Left lung (tissue), 10 donors: ENCODE results near the gene SMCO2. TPM values are rescaled to one million over a fixed set of nuclear protein-coding genes. Genes with fewer than 3 reads are reported as not detected.
A peak's percentile ranks its signal among the peaks of the same experiment; 100 is the strongest.

Experiments
- ATAC-seq: fragments of 200-7000 bp; cut with Tn5 transposase; one replicate; pipeline ENCODE4 v1.9.1; 2020; ENCODE audit warnings: moderate library complexity
- DNase-seq, 4 donors: peaks; one replicate each; pipeline ENCODE4 v3.0.0-alpha.2; 2013 to 2020
- H3K27ac ChIP-seq, 2 donors: fragments of 200-600 bp; sonication (generic) in 1 of 2; one replicate each; pipeline versions ENCODE4 v1.5.0 to v1.8.0; 2020 to 2021
- H3K27me3 ChIP-seq, 2 donors: fragments of 200-600 bp; sonication (generic) in 1 of 2; one replicate each; pipeline versions ENCODE4 v1.5.0 to v1.8.0; 2020 to 2021
- H3K36me3 ChIP-seq, 2 donors: fragments of 200-600 bp; sonication (generic) in 1 of 2; one replicate each; pipeline versions ENCODE4 v1.5.0 to v1.8.0; 2020 to 2021
- H3K4me1 ChIP-seq, 2 donors: fragments of 200-600 bp; one replicate each; pipeline ENCODE4 v1.8.0; 2021
- H3K4me3 ChIP-seq, 2 donors: fragments of 200-600 bp; sonication (generic) in 1 of 2; one replicate each; pipeline versions ENCODE4 v1.5.0 to v1.8.0; 2020 to 2021; ENCODE audit warnings: mild to moderate bottlenecking in 1 of 2
- H3K9me3 ChIP-seq, 2 donors: fragments of 200-600 bp; sonication (generic) in 1 of 2; one replicate each; pipeline versions ENCODE4 v1.5.0 to v1.8.0; 2020 to 2021
- intact Hi-C, 2 donors: fragments of 100-400 bp; cut with DNase I; formaldehyde crosslinking; loops; one replicate each; pipeline versions ENCODE4 v1.11.2 to v1.14.2; 2022
- polyA plus RNA-seq, 6 donors: library from polyadenylated mRNA; unstranded; fragments of 120-200 nt; gene quantifications; one replicate each; pipeline ENCODE4 v1.2.1, GENCODE V29; 2013; ENCODE audit not compliant: insufficient read length in 6 of 6
- total RNA-seq, 2 donors: library from RNA; stranded (reverse); fragmentation: NEBNext Ultra II Directional; extraction: Animal tissue kit (Norgen Biotek cat#: 25700); gene quantifications; one replicate each; pipeline ENCODE4 v1.2.1, GENCODE V29; 2021
- TF ChIP-seq, protein P1 (sequence below), 2 donors: fragments of 200-600 bp; sonication (generic) in 1 of 2; IDR thresholded peaks; one replicate each; pipeline versions ENCODE4 v1.5.0 to v1.8.0; 2021; ENCODE audit warnings: antibody characterized with exemption in 2 of 2
- donor health status: DM: no; HTN: yes; CAD: no.
- donor health status: DM: no; HTN: no; CAD: no.

Gene SMCO2
- total and polyA plus RNA-seq, 8 donors = 0.17 to 0.60 (median 0.27) TPM; not detected in 2

DNA sequence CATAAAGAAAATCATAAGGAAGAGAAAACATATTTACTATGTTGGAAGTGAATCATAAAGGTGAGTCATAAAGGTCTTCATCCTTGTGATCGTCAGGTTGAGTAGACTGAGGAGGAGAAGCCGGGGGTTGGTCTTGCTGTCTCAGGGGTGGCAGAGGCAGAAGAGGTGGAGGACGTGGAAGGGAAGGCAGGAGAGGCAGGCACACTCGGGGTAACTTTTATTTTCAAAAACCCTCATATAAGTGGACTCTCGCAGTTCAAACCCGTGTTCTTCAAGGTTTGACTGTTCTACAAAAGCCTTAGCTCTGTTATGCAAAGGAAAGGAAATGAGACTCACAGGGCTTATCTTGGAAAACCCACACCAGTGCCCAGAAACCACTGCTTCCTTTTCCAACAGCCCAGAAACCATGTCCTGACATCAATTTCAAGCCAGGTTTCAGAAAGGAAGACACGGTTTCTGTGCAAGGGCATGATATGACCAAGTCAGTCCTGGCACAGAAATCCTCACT lies 14.0 kb downstream of the SMCO2 start:
- DNase-seq (no peak), ATAC-seq (no peak)
- H3K4me1 ChIP-seq = peaks cover 0 to 12% of the 10 kb centered on the region in 2 donors
- no peaks in the 10 kb centered on the region for H3K27me3 ChIP-seq
- H3K4me3 ChIP-seq = no peak overlapping the region
- no peaks in the 10 kb centered on the region for H3K36me3 ChIP-seq
- no peak overlapping the region for H3K27ac ChIP-seq
- intact Hi-C loops = no loop called here
- no peaks in the 10 kb centered on the region for H3K9me3 ChIP-seq
- TF ChIP-seq, protein P1, sequence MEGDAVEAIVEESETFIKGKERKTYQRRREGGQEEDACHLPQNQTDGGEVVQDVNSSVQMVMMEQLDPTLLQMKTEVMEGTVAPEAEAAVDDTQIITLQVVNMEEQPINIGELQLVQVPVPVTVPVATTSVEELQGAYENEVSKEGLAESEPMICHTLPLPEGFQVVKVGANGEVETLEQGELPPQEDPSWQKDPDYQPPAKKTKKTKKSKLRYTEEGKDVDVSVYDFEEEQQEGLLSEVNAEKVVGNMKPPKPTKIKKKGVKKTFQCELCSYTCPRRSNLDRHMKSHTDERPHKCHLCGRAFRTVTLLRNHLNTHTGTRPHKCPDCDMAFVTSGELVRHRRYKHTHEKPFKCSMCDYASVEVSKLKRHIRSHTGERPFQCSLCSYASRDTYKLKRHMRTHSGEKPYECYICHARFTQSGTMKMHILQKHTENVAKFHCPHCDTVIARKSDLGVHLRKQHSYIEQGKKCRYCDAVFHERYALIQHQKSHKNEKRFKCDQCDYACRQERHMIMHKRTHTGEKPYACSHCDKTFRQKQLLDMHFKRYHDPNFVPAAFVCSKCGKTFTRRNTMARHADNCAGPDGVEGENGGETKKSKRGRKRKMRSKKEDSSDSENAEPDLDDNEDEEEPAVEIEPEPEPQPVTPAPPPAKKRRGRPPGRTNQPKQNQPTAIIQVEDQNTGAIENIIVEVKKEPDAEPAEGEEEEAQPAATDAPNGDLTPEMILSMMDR (IDR thresholded peaks at IDR 0.05) = no peak

DNA sequence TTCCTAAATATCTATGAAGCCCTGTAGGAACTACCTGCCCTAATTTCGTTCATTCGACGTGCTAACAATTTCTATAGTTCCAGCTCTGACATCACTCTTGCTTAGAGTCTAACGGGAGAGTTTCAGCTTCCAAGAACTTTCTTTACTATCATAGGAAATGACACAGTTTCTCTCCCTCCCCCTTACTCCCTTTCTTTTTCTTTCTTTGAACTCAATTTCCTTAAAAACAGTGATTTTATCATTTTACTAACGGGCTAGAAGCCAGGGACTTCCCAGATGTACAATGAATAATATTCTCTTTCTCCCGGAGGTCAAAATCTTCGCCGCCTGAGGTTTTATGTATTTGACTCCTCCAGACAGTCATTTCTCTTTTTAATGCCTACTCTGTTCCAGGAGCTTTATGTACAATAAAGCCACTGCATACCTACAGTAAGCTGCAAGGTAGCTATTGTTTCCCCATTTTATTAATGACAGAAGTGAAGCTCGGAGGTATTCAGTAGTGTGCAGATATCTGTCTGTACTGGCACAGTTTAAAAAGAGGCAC lies 15.7 kb downstream of the SMCO2 start:
- no peak overlapping the region for H3K4me3 ChIP-seq
- no peaks in the 10 kb centered on the region for H3K27me3 ChIP-seq
- H3K36me3 ChIP-seq = no peaks in the 10 kb centered on the region
- peak overlapping the region in 1 of 2 donors; percentile 39 for H3K27ac ChIP-seq
- DNase-seq (no peak), ATAC-seq (peak; percentile 16)
- H3K4me1 ChIP-seq = peaks cover 0 to 12% of the 10 kb centered on the region in 2 donors
- intact Hi-C loops = no loop called here
- H3K9me3 ChIP-seq = no peaks in the 10 kb centered on the region
- TF ChIP-seq, protein P1 (IDR thresholded peaks at IDR 0.05) = no peak

- no peak for DNase-seq
- ATAC-seq = no peak
- Histone ChIP-seq H3K27ac (peak overlapping the region in 1 of 2 donors; percentile 39), H3K27me3 (no peaks in the 10 kb centered on the region), H3K4me1 (peaks cover 0 to 12% of the 10 kb centered on the region in 2 donors), H3K4me3 (no peak overlapping the region), H3K36me3 (no peaks in the 10 kb centered on the region), H3K9me3 (no peaks in the 10 kb centered on the region)
- intact Hi-C loops = no loop called here
- TF ChIP-seq, protein P1 (IDR thresholded peaks at IDR 0.05) = no peak
Observed at GRCh38 chr12:27462851-27463250, 16.3 kb downstream of the SMCO2 start.

DNA sequence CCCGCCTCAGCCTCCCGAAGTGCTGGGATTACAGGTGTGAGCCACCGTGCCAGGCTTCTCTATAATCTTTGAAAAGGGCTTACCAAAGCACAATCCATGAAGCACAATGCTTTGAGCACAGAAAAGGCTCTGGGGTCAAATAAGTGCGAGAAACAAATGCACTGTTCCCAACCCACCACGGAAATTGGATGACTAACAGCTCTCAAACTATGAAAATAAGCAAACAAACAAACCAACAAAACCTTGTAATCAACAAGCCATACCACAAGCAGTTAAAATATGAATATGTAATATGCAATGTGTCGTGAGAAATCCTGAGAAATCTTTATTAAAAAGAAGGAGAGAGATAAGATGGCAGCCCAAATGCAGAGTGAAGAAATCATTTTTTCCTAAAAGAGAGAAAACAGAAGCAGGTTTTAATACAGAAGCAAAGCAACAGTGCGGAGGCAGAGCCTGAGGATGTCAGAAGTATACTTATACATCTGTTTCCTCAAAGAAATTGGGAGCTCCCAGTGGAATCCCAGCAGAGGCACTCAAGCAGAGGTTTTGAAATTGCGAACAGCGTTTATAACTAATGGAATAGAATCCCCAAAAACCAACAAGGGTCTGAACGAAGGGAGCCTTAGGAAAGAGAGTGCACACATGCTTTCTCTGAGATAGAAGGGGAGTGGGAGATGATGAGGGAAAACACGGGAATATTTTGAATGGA lies 17.1 kb downstream of the SMCO2 start:
- no peak for DNase-seq
- H3K27ac ChIP-seq = no peak overlapping the region
- intact Hi-C loops = no loop called here
- no peaks in the 10 kb centered on the region for H3K9me3 ChIP-seq
- H3K36me3 ChIP-seq = no peaks in the 10 kb centered on the region
- H3K27me3 ChIP-seq = no peaks in the 10 kb centered on the region
- peak; percentile 44 for ATAC-seq
- TF ChIP-seq, protein P1 (IDR thresholded peaks at IDR 0.05) = no peak
- H3K4me1 ChIP-seq = peaks cover 0 to 12% of the 10 kb centered on the region in 2 donors
- no peak overlapping the region for H3K4me3 ChIP-seq

- Histone ChIP-seq H3K9me3 (no peaks in the 10 kb centered on the region), H3K4me1 (peaks cover 0 to 12% of the 10 kb centered on the region in 2 donors), H3K36me3 (no peaks in the 10 kb centered on the region), H3K27me3 (no peaks in the 10 kb centered on the region), H3K4me3 (no peak overlapping the region), H3K27ac (no peak overlapping the region)
- TF ChIP-seq, protein P1 (IDR thresholded peaks at IDR 0.05) = no peak
- ATAC-seq = peak; percentile 59
- peak in 3 of 4 donors; percentile 50 to 68 (median 53) for DNase-seq
- intact Hi-C loops = no loop called here
Observed at GRCh38 chr12:27464220-27464554, 17.7 kb downstream of the SMCO2 start.
